Lower leg skin (tissue), 3 donors: ENCODE measurements around the gene NEK2.

Source experiments
- POLR2A ChIP-seq, 2 donors: fragments of 450-650 bp; IDR thresholded peaks; one replicate each; pipeline ENCODE4 v1.6.1; 2016 to 2017; ENCODE audit warnings: antibody characterized with exemption in 2 of 2, mild to moderate bottlenecking in 1 of 2, moderate library complexity in 1 of 2
- TF ChIP-seq, protein P1 (sequence below), 3 donors: fragments of 450-650 bp; IDR thresholded peaks; one replicate each; pipeline ENCODE4 v1.5.1; 2016; ENCODE audit warnings: antibody characterized with exemption in 3 of 3, mild to moderate bottlenecking in 3 of 3, moderate library complexity in 2 of 3

DNA sequence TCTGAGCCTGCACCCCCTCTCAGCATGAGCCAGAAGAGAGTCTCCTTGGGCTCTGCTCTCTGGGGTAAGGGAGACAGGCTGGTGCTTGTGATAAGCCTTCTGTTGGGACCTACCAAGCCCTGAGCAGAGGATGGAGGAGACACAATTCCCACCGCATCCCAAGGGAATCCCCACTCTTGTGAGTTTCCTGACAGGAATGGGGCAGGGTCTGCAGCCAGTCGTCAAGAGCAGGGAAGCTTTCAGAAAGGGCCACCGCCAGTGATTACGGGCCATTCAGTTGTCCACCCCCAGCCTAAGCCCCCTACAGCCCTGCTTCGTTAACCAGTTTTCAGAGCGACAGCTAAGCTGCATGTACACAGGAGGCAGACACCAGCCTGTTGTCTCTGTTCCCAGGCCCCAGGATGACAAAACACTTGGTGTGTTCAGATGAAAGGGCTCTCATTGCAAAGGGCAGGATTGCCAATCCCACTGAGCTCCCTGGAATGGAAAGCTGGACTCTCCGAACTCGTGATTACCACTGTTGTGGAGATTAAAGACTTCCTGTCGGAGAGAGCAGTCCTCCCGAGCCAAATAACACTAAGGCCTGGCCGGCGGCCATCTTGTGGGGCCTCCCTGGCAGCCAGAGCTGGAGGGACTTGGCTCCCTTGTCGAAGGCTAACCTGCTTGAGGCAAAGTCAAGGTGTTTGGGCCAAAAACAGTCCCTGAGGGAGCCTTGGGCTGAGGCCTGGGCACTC lies 59.0 kb downstream of the NEK2 start:
- TF ChIP-seq, protein P1, sequence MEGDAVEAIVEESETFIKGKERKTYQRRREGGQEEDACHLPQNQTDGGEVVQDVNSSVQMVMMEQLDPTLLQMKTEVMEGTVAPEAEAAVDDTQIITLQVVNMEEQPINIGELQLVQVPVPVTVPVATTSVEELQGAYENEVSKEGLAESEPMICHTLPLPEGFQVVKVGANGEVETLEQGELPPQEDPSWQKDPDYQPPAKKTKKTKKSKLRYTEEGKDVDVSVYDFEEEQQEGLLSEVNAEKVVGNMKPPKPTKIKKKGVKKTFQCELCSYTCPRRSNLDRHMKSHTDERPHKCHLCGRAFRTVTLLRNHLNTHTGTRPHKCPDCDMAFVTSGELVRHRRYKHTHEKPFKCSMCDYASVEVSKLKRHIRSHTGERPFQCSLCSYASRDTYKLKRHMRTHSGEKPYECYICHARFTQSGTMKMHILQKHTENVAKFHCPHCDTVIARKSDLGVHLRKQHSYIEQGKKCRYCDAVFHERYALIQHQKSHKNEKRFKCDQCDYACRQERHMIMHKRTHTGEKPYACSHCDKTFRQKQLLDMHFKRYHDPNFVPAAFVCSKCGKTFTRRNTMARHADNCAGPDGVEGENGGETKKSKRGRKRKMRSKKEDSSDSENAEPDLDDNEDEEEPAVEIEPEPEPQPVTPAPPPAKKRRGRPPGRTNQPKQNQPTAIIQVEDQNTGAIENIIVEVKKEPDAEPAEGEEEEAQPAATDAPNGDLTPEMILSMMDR (IDR thresholded peaks at IDR 0.05), result no peak
- no peak for TF ChIP-seq POLR2A (IDR thresholded peaks at IDR 0.05)
